ENCODE data around the gene C1QTNF1. TPM values are rescaled to one million over a fixed set of nuclear protein-coding genes. Genes with fewer than 3 reads are reported as not detected.

Gene C1QTNF1
- total and polyA plus RNA-seq, 2 experiments from 2014 or later: 6.8 to 16.4 TPM

- no peak overlapping the region for H3K4me3 ChIP-seq
- peaks cover 14% of the 10 kb centered on the region for H3K36me3 ChIP-seq
- H3K4me1 ChIP-seq (ENCODE audit: low read depth): no peaks in the 10 kb centered on the region
- H3K27me3 ChIP-seq: no peaks in the 10 kb centered on the region
- no peak for DNase-seq (ENCODE audit: low read depth in 1 of 2, low spot score in 1 of 2)
- TF ChIP-seq CTCF (IDR thresholded peaks at IDR 0.05; ENCODE audit: low read depth, low read length): no peak
- no peak overlapping the region for H3K27ac ChIP-seq
- H3K9me3 ChIP-seq (ENCODE audit: low read depth): no peaks in the 10 kb centered on the region
Observed at GRCh38 chr17:78999056-78999768, 24.8 kb upstream of the C1QTNF1 start.

- Histone ChIP-seq H3K36me3 (peaks cover 14% of the 10 kb centered on the region), H3K4me1 (ENCODE audit: low read depth) (no peaks in the 10 kb centered on the region), H3K27me3 (no peaks in the 10 kb centered on the region), H3K27ac (no peak overlapping the region), H3K9me3 (ENCODE audit: low read depth) (no peaks in the 10 kb centered on the region), H3K4me3 (no peak overlapping the region)
- no peak for DNase-seq (ENCODE audit: low read depth in 1 of 2, low spot score in 1 of 2)
- TF ChIP-seq CTCF (IDR thresholded peaks at IDR 0.05; ENCODE audit: low read depth, low read length): no peak
Observed at GRCh38 chr17:78999947-79000395, 24.0 kb upstream of the C1QTNF1 start.

GRCh38 chr17:79000396-79001189, 23.4 kb upstream of the C1QTNF1 start:
- Histone ChIP-seq H3K4me1 (ENCODE audit: low read depth) (no peaks in the 10 kb centered on the region), H3K9me3 (ENCODE audit: low read depth) (no peaks in the 10 kb centered on the region), H3K27me3 (no peaks in the 10 kb centered on the region), H3K36me3 (peaks cover 11% of the 10 kb centered on the region), H3K4me3 (no peak overlapping the region), H3K27ac (no peak overlapping the region)
- DNase-seq (ENCODE audit: low read depth in 1 of 2, low spot score in 1 of 2): no peak
- no peak for TF ChIP-seq CTCF (IDR thresholded peaks at IDR 0.05; ENCODE audit: low read depth, low read length)

- TF ChIP-seq CTCF (IDR thresholded peaks at IDR 0.05; ENCODE audit: low read depth, low read length): no peak
- H3K27me3 ChIP-seq: no peaks in the 10 kb centered on the region
- H3K4me1 ChIP-seq (ENCODE audit: low read depth): no peaks in the 10 kb centered on the region
- no peak overlapping the region for H3K27ac ChIP-seq
- H3K36me3 ChIP-seq: peaks cover 7% of the 10 kb centered on the region
- no peaks in the 10 kb centered on the region for H3K9me3 ChIP-seq (ENCODE audit: low read depth)
- H3K4me3 ChIP-seq: no peak overlapping the region
- DNase-seq (ENCODE audit: low read depth in 1 of 2, low spot score in 1 of 2): no peak
Observed at GRCh38 chr17:79001190-79002020, 22.6 kb upstream of the C1QTNF1 start.

- peaks cover 1% of the 10 kb centered on the region for H3K36me3 ChIP-seq
- H3K27ac ChIP-seq: no peak overlapping the region
- H3K4me1 ChIP-seq (ENCODE audit: low read depth): no peaks in the 10 kb centered on the region
- H3K4me3 ChIP-seq: no peak overlapping the region
- H3K27me3 ChIP-seq: no peaks in the 10 kb centered on the region
- DNase-seq (ENCODE audit: low read depth in 1 of 2, low spot score in 1 of 2): no peak
- no peaks in the 10 kb centered on the region for H3K9me3 ChIP-seq (ENCODE audit: low read depth)
- TF ChIP-seq CTCF (IDR thresholded peaks at IDR 0.05; ENCODE audit: low read depth, low read length): no peak
Observed at GRCh38 chr17:79002291-79002690, 21.7 kb upstream of the C1QTNF1 start.
